AG04450 (cell line): ENCODE data around the gene BFSP1. TPM values are rescaled to one million over a fixed set of nuclear protein-coding genes. Genes with fewer than 3 reads are reported as not detected.

ENCODE experiments used
- CTCF ChIA-PET: fragments of 300-600, 350-600 bp; formaldehyde crosslinking; extraction: SDS; loops from one replicate; lab custom pipeline; 2022; ENCODE audit warnings: antibody characterized with exemption, inconsistent platforms; lab: Charles Lee
- POLR2A ChIA-PET: fragments of 350-600 bp; formaldehyde crosslinking; extraction: SDS; loops from one replicate; lab custom pipeline; 2021; ENCODE audit warnings: antibody characterized with exemption, inconsistent platforms; lab: Yijun Ruan, JAX
- DNase-seq: peaks from one replicate; pipeline ENCODE4 v3.0.0-alpha.2; 2011; ENCODE audit warnings: low read depth, low spot score
- H3K27ac ChIP-seq: one replicate; pipeline ENCODE4 v1.5.1; 2012; ENCODE audit warnings: low read depth, low read length, control low read depth
- H3K27me3 ChIP-seq: one replicate; pipeline ENCODE4 v1.6.0; 2012; ENCODE audit warnings: low read length; ENCODE audit not compliant: control insufficient read depth, insufficient read depth
- H3K4me3 ChIP-seq: 2 replicates; pipeline ENCODE4 v1.5.1; 2011; ENCODE audit warnings: mild to moderate bottlenecking, low read depth, low read length, control low read depth
- H3K9me3 ChIP-seq: 2 replicates; pipeline ENCODE4 v1.5.1; 2012; ENCODE audit warnings: low read length; ENCODE audit not compliant: control insufficient read depth, insufficient read depth
- polyA plus RNA-seq: library from polyadenylated mRNA; depleted of rRNA; stranded (reverse); fragments of >200 nt; gene quantifications from 2 replicates; pipeline ENCODE4 v1.2.3, GENCODE V29; 2011
- TF ChIP-seq, protein P1 (sequence below): IDR thresholded peaks from 2 replicates; pipeline ENCODE4 v1.5.1; 2011; ENCODE audit warnings: low read depth, low read length, control low read depth, inconsistent platforms

BFSP1 gene
- polyA plus RNA-seq, 1 experiment, result 2.9 TPM

GRCh38 chr20:17573463-17573862 is 42.3 kb upstream of the BFSP1 start:
- no peak overlapping the region for H3K4me3 ChIP-seq
- no peaks in the 10 kb centered on the region; the same call in 1 of the 2 replicates for H3K9me3 ChIP-seq
- ChIA-PET CTCF (interaction anchor here (0.6 to 1.6 kb wide), 2 partner anchors 8 to 37 kb away, joined by 3 to 8 read pairs; no protein-coding TSS in a partner anchor), POLR2A (interaction anchor here (0.6 to 1.7 kb wide), 2 partner anchors 30 to 993 kb away, joined by 3 to 4 read pairs; no protein-coding TSS in a partner anchor)
- no peaks in the 10 kb centered on the region for H3K27me3 ChIP-seq
- no peak overlapping the region for H3K27ac ChIP-seq
- DNase-seq, result no peak
- TF ChIP-seq, protein P1, sequence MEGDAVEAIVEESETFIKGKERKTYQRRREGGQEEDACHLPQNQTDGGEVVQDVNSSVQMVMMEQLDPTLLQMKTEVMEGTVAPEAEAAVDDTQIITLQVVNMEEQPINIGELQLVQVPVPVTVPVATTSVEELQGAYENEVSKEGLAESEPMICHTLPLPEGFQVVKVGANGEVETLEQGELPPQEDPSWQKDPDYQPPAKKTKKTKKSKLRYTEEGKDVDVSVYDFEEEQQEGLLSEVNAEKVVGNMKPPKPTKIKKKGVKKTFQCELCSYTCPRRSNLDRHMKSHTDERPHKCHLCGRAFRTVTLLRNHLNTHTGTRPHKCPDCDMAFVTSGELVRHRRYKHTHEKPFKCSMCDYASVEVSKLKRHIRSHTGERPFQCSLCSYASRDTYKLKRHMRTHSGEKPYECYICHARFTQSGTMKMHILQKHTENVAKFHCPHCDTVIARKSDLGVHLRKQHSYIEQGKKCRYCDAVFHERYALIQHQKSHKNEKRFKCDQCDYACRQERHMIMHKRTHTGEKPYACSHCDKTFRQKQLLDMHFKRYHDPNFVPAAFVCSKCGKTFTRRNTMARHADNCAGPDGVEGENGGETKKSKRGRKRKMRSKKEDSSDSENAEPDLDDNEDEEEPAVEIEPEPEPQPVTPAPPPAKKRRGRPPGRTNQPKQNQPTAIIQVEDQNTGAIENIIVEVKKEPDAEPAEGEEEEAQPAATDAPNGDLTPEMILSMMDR, result no peak

- TF ChIP-seq, protein P1, result no peak
- DNase-seq, result no peak
- ChIA-PET CTCF (interaction anchor here (0.9 to 2.7 kb wide), 3 partner anchors 10 to 83 kb away, joined by 4 to 19 read pairs (median 6); no protein-coding TSS in a partner anchor), POLR2A (interaction anchor here (1.2 to 1.3 kb wide), 2 partner anchors 8 to 30 kb away, joined by 3 read pairs; no protein-coding TSS in a partner anchor)
- Histone ChIP-seq H3K4me3 (peak overlapping the region; percentile 87), H3K27ac (no peak overlapping the region), H3K9me3 (no peaks in the 10 kb centered on the region; the same call in 1 of the 2 replicates), H3K27me3 (no peaks in the 10 kb centered on the region)
Measured at GRCh38 chr20:17572034-17572638, 41.0 kb upstream of the BFSP1 start.

GRCh38 chr20:17571153-17571527 is 40.0 kb upstream of the BFSP1 start:
- Histone ChIP-seq H3K9me3 (no peaks in the 10 kb centered on the region; the same call in 1 of the 2 replicates), H3K27me3 (no peaks in the 10 kb centered on the region), H3K27ac (no peak overlapping the region), H3K4me3 (peak overlapping the region; percentile 87)
- no peak for DNase-seq
- ChIA-PET POLR2A (interaction anchor here (1.0 to 2.6 kb wide), 6 partner anchors 9 to 40 kb away, joined by 3 to 59 read pairs (median 8); partner anchors contain the start of gene BFSP1), CTCF (interaction anchor here (0.6 to 2.7 kb wide), 6 partner anchors 11 to 367 kb away, joined by 3 to 19 read pairs (median 5); no protein-coding TSS in a partner anchor)
- TF ChIP-seq, protein P1, result no peak

DNA sequence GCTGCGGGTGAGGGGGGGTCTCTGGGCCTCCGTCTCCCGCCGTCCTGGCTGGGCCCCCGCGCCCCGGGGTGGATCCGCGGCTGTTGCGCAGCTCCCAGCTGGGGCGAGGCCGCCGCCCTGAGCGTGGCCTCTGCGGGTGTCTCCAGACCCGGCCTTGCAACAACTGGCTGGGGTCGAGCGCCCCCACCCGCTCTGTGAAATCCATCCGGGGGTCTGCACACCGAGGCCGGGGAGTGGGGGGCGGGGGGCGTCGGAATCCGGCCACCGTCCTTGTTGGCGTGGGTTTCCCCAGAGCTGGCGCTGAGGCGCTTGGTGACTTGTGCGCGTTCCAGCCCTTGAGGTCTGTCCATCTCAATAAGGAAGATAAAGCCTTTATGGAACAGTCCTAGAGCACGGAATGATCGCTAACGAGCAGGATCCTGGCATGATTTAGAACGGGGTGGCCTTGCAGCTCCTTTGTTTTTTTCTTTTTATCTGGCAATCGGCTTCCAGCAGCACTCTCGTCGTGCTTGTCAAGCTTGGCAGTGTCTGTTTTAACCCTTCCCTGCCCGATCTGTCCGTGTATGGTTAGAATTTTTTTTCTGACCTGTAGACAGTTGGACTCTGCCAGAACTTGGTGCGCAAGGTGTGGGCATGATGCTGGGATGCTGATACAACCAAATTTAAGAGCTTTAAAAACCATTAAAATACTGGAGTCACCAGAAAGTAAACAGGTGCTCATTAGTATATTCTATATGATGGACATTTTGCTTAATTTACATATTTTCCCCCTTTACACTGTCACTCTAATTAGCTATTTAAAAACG is 39.4 kb upstream of the BFSP1 start:
- Histone ChIP-seq H3K4me3 (peak overlapping the region; percentile 87), H3K9me3 (no peaks in the 10 kb centered on the region; the same call in 1 of the 2 replicates), H3K27me3 (no peaks in the 10 kb centered on the region), H3K27ac (peak overlapping the region; percentile 95)
- POLR2A ChIA-PET, result interaction anchor here (0.6 to 2.6 kb wide), 21 partner anchors 9 to 1277 kb away, joined by 3 to 59 read pairs (median 6); partner anchors contain the start of genes BFSP1 and RRBP1
- no peak for DNase-seq
- CTCF ChIA-PET, result interaction anchor here (0.7 to 2.7 kb wide), 6 partner anchors 12 to 368 kb away, joined by 3 to 19 read pairs (median 5); no protein-coding TSS in a partner anchor
- TF ChIP-seq, protein P1, result no peak
